SK-N-SH (cell line): ENCODE data around the gene KCNB1. TPM values are rescaled to one million over a fixed set of nuclear protein-coding genes. Genes with fewer than 3 reads are reported as not detected.

Source experiments
- CTCF ChIA-PET: fragments of 300-600, 350-600 bp; formaldehyde crosslinking; extraction: SDS; loops from one replicate; lab custom pipeline; 2021; lab: Yijun Ruan, JAX
- POLR2A ChIA-PET: fragments of 350-600 bp; sonication (Branson Sonifier 250); formaldehyde crosslinking; extraction: SDS; loops from one replicate; lab custom pipeline; 2020; ENCODE audit warnings: antibody characterized with exemption, inconsistent platforms; lab: Yijun Ruan, JAX
- DNase-seq: peaks from one replicate; pipeline ENCODE4 v3.0.0; 2012
- H2AFZ ChIP-seq: fragments of 200-600 bp; sonication (generic); 2 replicates; pipeline ENCODE4 v1.8.1; 2016; ENCODE audit warnings: antibody characterized with exemption, mild to moderate bottlenecking, low read depth
- H3F3A ChIP-seq: fragments of 200-600 bp; sonication (generic); replicated peaks from 2 replicates; pipeline ENCODE3; 2016; ENCODE audit warnings: antibody characterized with exemption, mild to moderate bottlenecking; ENCODE audit not compliant: insufficient read depth
- H3K27ac ChIP-seq, 2 experiments: fragments of 200-500 bp in 1 of 2; fragments of 200-600 bp in 1 of 2; sonication (Bioruptor generic) in 1 of 2; sonication (generic), shearing (Covaris generic) in 1 of 2; 2 replicates each; pipeline versions ENCODE4 v1.5.1 to v1.6.1; 2014 to 2016; ENCODE audit warnings: low read depth in 2 of 2, inconsistent platforms in 1 of 2, low read length in 1 of 2, mild to moderate bottlenecking in 1 of 2, mixed read lengths in 1 of 2
- H3K27me3 ChIP-seq: fragments of 200-600 bp; sonication (generic), shearing (Covaris generic); 2 replicates; pipeline ENCODE4 v1.6.1; 2016; ENCODE audit warnings: mixed run types; ENCODE audit not compliant: insufficient read depth
- H3K36me3 ChIP-seq, 2 experiments: fragments of 200-500 bp in 1 of 2; fragments of 200-600 bp in 1 of 2; sonication (Bioruptor generic) in 1 of 2; sonication (generic) in 1 of 2; replicated peaks in 1 of 2; 2 replicates each; pipeline versions ENCODE3 to v1.5.1; 2014 to 2016; ENCODE audit warnings: low read length in 1 of 2, mild to moderate bottlenecking in 1 of 2; ENCODE audit not compliant: insufficient read depth in 2 of 2, control insufficient read depth in 1 of 2
- H3K4me1 ChIP-seq, 2 experiments: fragments of 200-500 bp in 1 of 2; fragments of 200-600 bp in 1 of 2; sonication (Bioruptor generic) in 1 of 2; sonication (generic), shearing (Covaris generic) in 1 of 2; 2 replicates each; pipeline versions ENCODE4 v1.5.1 to v1.6.1; 2014 to 2016; ENCODE audit warnings: low read depth in 1 of 2, low read length in 1 of 2, mixed run types in 1 of 2; ENCODE audit not compliant: insufficient read depth in 2 of 2, control insufficient read depth in 1 of 2
- H3K4me2 ChIP-seq: fragments of 200-600 bp; sonication (generic), shearing (Covaris generic); 2 replicates; pipeline ENCODE4 v1.6.1; 2017; ENCODE audit warnings: mixed run types
- H3K4me3 ChIP-seq, 2 experiments: fragments of 200-500 bp in 1 of 2; fragments of 200-600 bp in 1 of 2; sonication (Bioruptor generic) in 1 of 2; sonication (generic), shearing (Covaris generic) in 1 of 2; 2 replicates each; pipeline versions ENCODE4 v1.5.1 to v1.8.1; 2014 to 2016; ENCODE audit warnings: low read depth in 2 of 2, inconsistent platforms in 1 of 2, low read length in 1 of 2, mild to moderate bottlenecking in 1 of 2, mixed read lengths in 1 of 2, moderate library complexity in 1 of 2
- H3K79me2 ChIP-seq: fragments of 200-600 bp; sonication (generic); 2 replicates; pipeline ENCODE4 v1.8.1; 2017; ENCODE audit warnings: mild to moderate bottlenecking; ENCODE audit not compliant: insufficient read depth
- H3K9ac ChIP-seq: fragments of 200-600 bp; sonication (generic); 2 replicates; pipeline ENCODE4 v1.6.1; 2017; ENCODE audit warnings: mixed run types
- H3K9me2 ChIP-seq: fragments of 200-600 bp; sonication (generic); 2 replicates; pipeline ENCODE4 v1.6.1; 2017; ENCODE audit warnings: mixed run types
- H3K9me3 ChIP-seq: fragments of 200-600 bp; sonication (generic); 2 replicates; pipeline ENCODE4 v1.6.1; 2017; ENCODE audit warnings: mixed run types, mild to moderate bottlenecking, moderate library complexity
- H4K20me1 ChIP-seq: fragments of 200-600 bp; sonication (generic); 2 replicates; pipeline ENCODE4 v1.6.1; 2017; ENCODE audit warnings: mild to moderate bottlenecking, mixed run types; ENCODE audit not compliant: insufficient read depth
- CHD2 ChIP-seq: fragments of 150-350 bp; IDR thresholded peaks from 2 replicates; pipeline ENCODE4 v1.6.1; 2018; ENCODE audit warnings: low read length; ENCODE audit not compliant: partially characterized antibody
- ELF1 ChIP-seq: IDR thresholded peaks from 2 replicates; pipeline ENCODE4 v1.4.0; 2012
- EZH2phosphoT487 ChIP-seq: fragments of 200-600 bp; sonication (generic); IDR thresholded peaks from 2 replicates; pipeline ENCODE4 v1.6.1; 2017; ENCODE audit warnings: low read depth, mixed run types, mild to moderate bottlenecking, antibody characterized with exemption, moderate library complexity, borderline replicate concordance
- FOSL2 ChIP-seq: IDR thresholded peaks from 2 replicates; pipeline ENCODE4 v1.4.0; 2012; ENCODE audit warnings: low read depth, mild to moderate bottlenecking, moderate library complexity, borderline replicate concordance
- FOXJ3 ChIP-seq: sonication (generic); formaldehyde crosslinking; IDR thresholded peaks from 2 replicates; pipeline ENCODE4 v1.5.1; 2020; ENCODE audit warnings: mild to moderate bottlenecking, missing genetic modification reagents
- FOXM1 ChIP-seq: IDR thresholded peaks from 2 replicates; pipeline ENCODE4 v1.4.0; 2012; ENCODE audit warnings: low read depth, mild to moderate bottlenecking
- GABPA ChIP-seq: IDR thresholded peaks from 2 replicates; pipeline ENCODE4 v1.4.0; 2012; ENCODE audit warnings: low read depth, mild to moderate bottlenecking
- IRF3 ChIP-seq: fragments of 150-350 bp; IDR thresholded peaks from 2 replicates; pipeline ENCODE4 v1.6.1; 2016; ENCODE audit warnings: mild to moderate bottlenecking, low read depth, low read length
- JUND ChIP-seq: IDR thresholded peaks from 2 replicates; pipeline ENCODE4 v1.4.0; 2012
- MAX ChIP-seq: IDR thresholded peaks from 2 replicates; pipeline ENCODE4 v1.4.0; 2012; ENCODE audit warnings: low read depth
- MEF2A ChIP-seq: IDR thresholded peaks from 2 replicates; pipeline ENCODE4 v1.4.0; 2012; ENCODE audit warnings: low read depth, borderline replicate concordance
- PBX3 ChIP-seq: IDR thresholded peaks from 2 replicates; pipeline ENCODE4; 2012
- RCOR1 ChIP-seq: fragments of 150-350 bp; IDR thresholded peaks from 2 replicates; pipeline ENCODE4 v1.6.1; 2017; ENCODE audit warnings: antibody characterized with exemption, low read length
- RFX5 ChIP-seq: IDR thresholded peaks from 2 replicates; pipeline ENCODE4 v1.6.1; 2012; ENCODE audit warnings: mild to moderate bottlenecking, improper control_type of control experiment, low read length
- RXRA ChIP-seq: IDR thresholded peaks from 2 replicates; pipeline ENCODE4 v1.4.0; 2012; ENCODE audit warnings: low read depth, mild to moderate bottlenecking, borderline replicate concordance
- SIN3A ChIP-seq: IDR thresholded peaks from 2 replicates; pipeline ENCODE4 v1.6.1; 2012; ENCODE audit warnings: low read depth, mild to moderate bottlenecking, low read length, moderate library complexity, borderline replicate concordance
- SMC3 ChIP-seq: IDR thresholded peaks from 2 replicates; pipeline ENCODE4 v1.6.1; 2012; ENCODE audit warnings: low read depth, low read length, improper control_type of control experiment
- TEAD4 ChIP-seq: IDR thresholded peaks from 2 replicates; pipeline ENCODE4 v1.4.0; 2012; ENCODE audit warnings: mild to moderate bottlenecking, borderline replicate concordance; ENCODE audit not compliant: insufficient read depth
- WGBS: methylation state at CpG from one replicate; pipeline ENCODE4 v1.1.6; 2017; ENCODE audit warnings: low lambda C conversion rate; 5-methylcytosine and 5-hydroxymethylcytosine counted together
- polyA plus RNA-seq, 3 experiments: library from polyadenylated mRNA; depleted of rRNA; stranded (reverse); fragments of >200 nt; gene quantifications; 2 replicates each; pipeline ENCODE4 v1.2.3, GENCODE V29; 2012
- TF ChIP-seq, protein P1 (sequence below): IDR thresholded peaks from 2 replicates; pipeline ENCODE4 v1.4.0; 2012; ENCODE audit warnings: low read depth, borderline replicate concordance
- TF ChIP-seq, protein P2 (sequence below): IDR thresholded peaks from 2 replicates; pipeline ENCODE4 v1.6.1; 2012; ENCODE audit warnings: mild to moderate bottlenecking, low read depth, low read length, moderate library complexity

The KCNB1 gene
- polyA plus RNA-seq, 1 of the 3 experiments (the other 2 are of a cell fraction) = 0.82 TPM

- no peaks in the 10 kb centered on the region for H3K9me2 ChIP-seq
- TF ChIP-seq FOXM1 (no peak), FOXJ3 (no peak), GABPA (no peak), RCOR1 (no peak), MEF2A (no peak), ELF1 (no peak), CHD2 (no peak), SIN3A (no peak), JUND (no peak), FOSL2 (no peak), SMC3 (no peak), TEAD4 (no peak), MAX (no peak), IRF3 (no peak), RXRA (no peak), EZH2phosphoT487 (no peak), RFX5 (no peak)
- TF ChIP-seq, protein P1, sequence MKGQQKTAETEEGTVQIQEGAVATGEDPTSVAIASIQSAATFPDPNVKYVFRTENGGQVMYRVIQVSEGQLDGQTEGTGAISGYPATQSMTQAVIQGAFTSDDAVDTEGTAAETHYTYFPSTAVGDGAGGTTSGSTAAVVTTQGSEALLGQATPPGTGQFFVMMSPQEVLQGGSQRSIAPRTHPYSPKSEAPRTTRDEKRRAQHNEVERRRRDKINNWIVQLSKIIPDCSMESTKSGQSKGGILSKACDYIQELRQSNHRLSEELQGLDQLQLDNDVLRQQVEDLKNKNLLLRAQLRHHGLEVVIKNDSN = no peak
- TF ChIP-seq, all 33 proteins: peak for 0
- Histone ChIP-seq H3K79me2 (no peaks in the 10 kb centered on the region), H3K27ac (no peak overlapping the region), H3F3A (peaks cover 20% of the 10 kb centered on the region), H3K36me3 (no peaks in the 10 kb centered on the region), H3K4me2 (no peak overlapping the region), H2AFZ (no peak overlapping the region), H3K4me3 (no peak overlapping the region), H3K27me3 (no peaks in the 10 kb centered on the region), H3K9me3 (no peaks in the 10 kb centered on the region), H3K9ac (no peak overlapping the region), H3K4me1 (peaks cover 5 to 20% of the 10 kb centered on the region in 2 experiments; a peak in 3 of 4 replicates), H4K20me1 (no peaks in the 10 kb centered on the region)
- CTCF ChIA-PET = interaction anchor here (2.9 to 6.8 kb wide), 2 partner anchors 135 kb away, joined by 15 to 49 read pairs; partner anchors contain the start of gene KCNB1
- WGBS = 100% methylated on average over 1 of the region's 1 CpG
- DNase-seq = no peak
- POLR2A ChIA-PET = no interaction called here
Observed at GRCh38 chr20:49349078-49349477, 133.4 kb downstream of the KCNB1 start.

DNA sequence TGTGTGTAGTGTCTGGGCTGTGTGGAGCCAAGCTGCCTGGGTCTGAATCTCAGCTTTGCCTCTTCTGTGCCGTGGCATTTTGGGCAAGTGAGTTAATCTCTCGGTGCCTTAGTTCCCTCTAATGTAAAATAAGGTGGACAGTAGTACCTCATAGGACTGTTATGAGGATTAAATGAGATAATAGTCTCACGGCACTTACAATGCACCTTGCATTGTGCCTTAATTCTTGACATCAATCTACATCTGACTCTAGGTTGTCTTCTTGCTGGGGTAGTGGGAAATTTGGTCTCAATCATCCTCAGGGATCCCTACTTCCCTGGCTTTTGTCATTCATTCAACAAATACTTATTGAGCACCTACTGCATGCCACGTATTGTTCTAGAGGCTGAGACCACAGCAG, 133.9 kb downstream of the KCNB1 start:
- POLR2A ChIA-PET = no interaction called here
- CTCF ChIA-PET = interaction anchor here (1.8 to 6.8 kb wide), 2 partner anchors 36 to 136 kb away, joined by 5 to 49 read pairs; partner anchors contain the start of gene KCNB1
- H3K27ac ChIP-seq = no peak overlapping the region
- H3K9me2 ChIP-seq = no peaks in the 10 kb centered on the region
- no peaks in the 10 kb centered on the region for H3K9me3 ChIP-seq
- H4K20me1 ChIP-seq = no peaks in the 10 kb centered on the region
- peaks cover 5 to 20% of the 10 kb centered on the region in 2 experiments; a peak in 3 of 4 replicates for H3K4me1 ChIP-seq
- H3F3A ChIP-seq = peaks cover 20% of the 10 kb centered on the region
- no peak overlapping the region for H3K4me2 ChIP-seq
- no peak overlapping the region for H3K9ac ChIP-seq
- TF ChIP-seq EZH2phosphoT487 (no peak), PBX3 (no peak)
- TF ChIP-seq, protein P2, sequence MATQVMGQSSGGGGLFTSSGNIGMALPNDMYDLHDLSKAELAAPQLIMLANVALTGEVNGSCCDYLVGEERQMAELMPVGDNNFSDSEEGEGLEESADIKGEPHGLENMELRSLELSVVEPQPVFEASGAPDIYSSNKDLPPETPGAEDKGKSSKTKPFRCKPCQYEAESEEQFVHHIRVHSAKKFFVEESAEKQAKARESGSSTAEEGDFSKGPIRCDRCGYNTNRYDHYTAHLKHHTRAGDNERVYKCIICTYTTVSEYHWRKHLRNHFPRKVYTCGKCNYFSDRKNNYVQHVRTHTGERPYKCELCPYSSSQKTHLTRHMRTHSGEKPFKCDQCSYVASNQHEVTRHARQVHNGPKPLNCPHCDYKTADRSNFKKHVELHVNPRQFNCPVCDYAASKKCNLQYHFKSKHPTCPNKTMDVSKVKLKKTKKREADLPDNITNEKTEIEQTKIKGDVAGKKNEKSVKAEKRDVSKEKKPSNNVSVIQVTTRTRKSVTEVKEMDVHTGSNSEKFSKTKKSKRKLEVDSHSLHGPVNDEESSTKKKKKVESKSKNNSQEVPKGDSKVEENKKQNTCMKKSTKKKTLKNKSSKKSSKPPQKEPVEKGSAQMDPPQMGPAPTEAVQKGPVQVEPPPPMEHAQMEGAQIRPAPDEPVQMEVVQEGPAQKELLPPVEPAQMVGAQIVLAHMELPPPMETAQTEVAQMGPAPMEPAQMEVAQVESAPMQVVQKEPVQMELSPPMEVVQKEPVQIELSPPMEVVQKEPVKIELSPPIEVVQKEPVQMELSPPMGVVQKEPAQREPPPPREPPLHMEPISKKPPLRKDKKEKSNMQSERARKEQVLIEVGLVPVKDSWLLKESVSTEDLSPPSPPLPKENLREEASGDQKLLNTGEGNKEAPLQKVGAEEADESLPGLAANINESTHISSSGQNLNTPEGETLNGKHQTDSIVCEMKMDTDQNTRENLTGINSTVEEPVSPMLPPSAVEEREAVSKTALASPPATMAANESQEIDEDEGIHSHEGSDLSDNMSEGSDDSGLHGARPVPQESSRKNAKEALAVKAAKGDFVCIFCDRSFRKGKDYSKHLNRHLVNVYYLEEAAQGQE = no peak
- WGBS = 93% methylated on average over 2 of the region's 4 CpGs
- H2AFZ ChIP-seq = no peak overlapping the region
- DNase-seq = no peak
- H3K36me3 ChIP-seq = no peaks in the 10 kb centered on the region
- H3K79me2 ChIP-seq = no peaks in the 10 kb centered on the region
- H3K4me3 ChIP-seq = no peak overlapping the region
- no peaks in the 10 kb centered on the region for H3K27me3 ChIP-seq
